GM19023 (cell line): Measurements from ENCODE around the gene TMEM232.
"Not testable (repeated sequence)": the region's sequence is repeated elsewhere in the genome, so short reads cannot be mapped to it uniquely, and the experiment has no call there.

ENCODE experiments used
- ATAC-seq: cut with Tn5 transposase; IDR thresholded peaks from one replicate; pipeline ENCODE4 v1.9.1; 2021; ENCODE audit warnings: mild to moderate bottlenecking, moderate library complexity; ENCODE audit not compliant: unreplicated experiment

TMEM232 gene

DNA sequence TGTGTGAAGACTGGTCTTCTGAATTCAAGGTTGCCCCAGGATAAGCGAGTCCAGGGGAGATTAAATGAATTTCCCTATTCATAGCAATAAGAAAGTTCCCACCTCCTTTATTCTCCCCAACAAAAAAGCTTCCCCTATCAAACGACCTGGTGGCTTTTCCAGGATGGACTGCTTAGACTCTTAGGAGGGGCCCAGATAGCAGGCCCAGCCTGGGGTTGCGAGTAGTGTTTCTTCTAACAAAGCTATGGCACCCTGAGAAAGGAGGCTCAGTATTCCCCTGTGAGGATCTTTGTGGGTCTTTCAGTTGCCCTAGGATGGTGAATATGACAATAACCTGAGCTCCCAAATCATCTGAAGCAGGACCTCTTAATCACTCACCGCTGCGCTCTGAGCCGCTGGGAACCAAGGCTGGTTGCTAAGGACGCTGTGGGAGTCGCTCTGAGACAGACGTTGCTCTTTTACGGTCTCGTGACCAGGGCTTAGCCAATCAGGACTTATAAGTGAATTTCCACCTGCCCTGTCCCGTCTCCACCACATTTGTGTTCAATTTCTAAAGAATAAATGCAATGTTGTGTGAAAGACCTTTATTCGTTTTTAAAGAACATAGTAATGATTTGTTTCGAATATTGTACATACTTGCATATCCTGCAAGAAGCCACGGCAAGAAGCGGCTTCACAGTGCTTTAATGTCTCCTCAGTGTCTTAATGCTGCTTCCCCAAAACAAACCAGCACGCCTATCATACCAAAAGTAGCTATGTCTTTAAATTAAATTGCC lies at the start of gene TMEM232:
TMEM232 (minus strand) TSS at position 423 of the 776 bp plus-strand sequence. CDS start 59,319 bp downstream, outside the sequence.
- ATAC-seq = peak; percentile 100

DNA sequence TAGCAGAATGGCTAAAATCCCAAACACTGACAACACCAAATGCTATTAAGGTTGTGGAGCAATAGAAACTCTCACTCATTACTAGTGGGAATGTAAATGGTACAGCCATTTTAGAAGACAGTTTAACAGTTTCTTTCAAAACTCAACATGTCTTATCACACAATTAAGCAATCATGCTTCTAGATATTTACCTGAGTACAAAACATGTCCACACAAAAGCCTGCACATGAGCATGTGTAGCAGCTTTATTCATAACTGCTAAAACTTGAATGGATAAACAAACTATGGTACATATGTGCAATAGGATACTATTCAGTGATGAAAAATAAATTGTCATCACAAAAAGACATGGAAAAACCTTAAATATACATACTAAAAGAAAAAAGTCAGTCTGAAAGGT lies 43.8 kb upstream of the TMEM232 start:
- ATAC-seq = no peak

- ATAC-seq = no peak
Measured at GRCh38 chr5:110769000-110769681, 42.7 kb upstream of the TMEM232 start.

- no peak for ATAC-seq
Measured at GRCh38 chr5:110768138-110768860, 41.8 kb upstream of the TMEM232 start.

DNA sequence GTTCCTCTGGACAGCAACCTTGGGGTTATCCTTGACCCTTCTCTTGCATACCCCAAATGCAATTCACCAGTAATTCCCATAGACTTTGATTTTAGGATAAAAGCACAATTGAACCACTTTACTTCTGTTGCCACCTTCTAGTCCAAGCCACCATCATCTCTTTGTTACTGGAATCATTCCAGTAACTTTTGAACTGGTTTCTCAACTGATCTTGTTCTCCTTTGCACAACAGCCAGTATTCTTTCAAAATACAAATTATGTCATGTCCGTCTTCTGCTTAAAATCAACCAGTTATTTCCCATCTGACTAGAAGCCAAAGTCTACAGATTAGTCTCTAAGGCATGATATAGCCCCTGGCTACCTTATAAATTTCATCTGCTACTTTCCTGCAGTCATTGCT lies 33.7 kb upstream of the TMEM232 start:
- ATAC-seq = no peak

GRCh38 chr5:110757118-110757729 lies 30.8 kb upstream of the TMEM232 start:
- ATAC-seq = no peak

DNA sequence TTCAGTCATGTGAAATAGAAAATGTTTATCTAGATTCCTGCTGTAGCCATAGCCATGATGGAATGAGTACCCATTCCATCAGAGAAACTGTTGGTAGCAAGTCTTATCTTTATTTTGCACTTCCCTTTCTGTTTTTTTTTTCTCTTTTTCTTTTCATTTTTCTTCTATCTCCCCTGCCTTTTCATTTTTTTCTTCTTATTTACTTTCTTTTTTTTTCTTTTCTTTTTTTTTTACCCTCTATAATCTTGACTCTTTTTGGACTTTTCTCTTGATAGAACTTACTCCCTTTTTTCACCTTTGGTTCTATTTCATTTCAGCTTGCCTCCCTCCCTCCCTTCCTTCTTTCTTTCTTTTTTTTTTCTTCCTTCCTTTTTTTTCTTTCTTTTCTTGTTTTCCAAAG lies 27.7 kb upstream of the TMEM232 start:
- no peak for ATAC-seq

DNA sequence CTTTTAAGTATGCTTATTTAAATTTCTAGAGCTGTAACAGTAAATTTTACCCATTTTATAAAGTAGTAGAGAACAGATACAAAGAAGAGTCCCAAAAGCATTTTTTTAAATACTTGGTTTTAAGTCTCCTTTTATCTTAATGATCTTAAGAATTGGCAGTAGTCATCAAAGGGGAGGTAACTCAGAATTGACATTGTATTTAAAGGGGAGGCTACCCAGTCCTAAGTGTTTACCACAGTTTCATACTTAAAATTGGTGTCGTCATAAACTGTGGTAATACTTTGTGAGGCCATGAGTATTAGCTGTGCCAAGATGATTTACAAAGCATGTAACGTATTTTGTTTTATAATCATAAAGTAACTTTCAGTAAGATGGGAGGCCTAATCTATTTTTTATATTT lies 27.1 kb upstream of the TMEM232 start:
- no peak for ATAC-seq

- ATAC-seq = peak; percentile 16
Measured at GRCh38 chr5:110752953-110753352, 26.5 kb upstream of the TMEM232 start.

GRCh38 chr5:110751902-110752762 lies 25.7 kb upstream of the TMEM232 start:
- ATAC-seq = peak; percentile 98

DNA sequence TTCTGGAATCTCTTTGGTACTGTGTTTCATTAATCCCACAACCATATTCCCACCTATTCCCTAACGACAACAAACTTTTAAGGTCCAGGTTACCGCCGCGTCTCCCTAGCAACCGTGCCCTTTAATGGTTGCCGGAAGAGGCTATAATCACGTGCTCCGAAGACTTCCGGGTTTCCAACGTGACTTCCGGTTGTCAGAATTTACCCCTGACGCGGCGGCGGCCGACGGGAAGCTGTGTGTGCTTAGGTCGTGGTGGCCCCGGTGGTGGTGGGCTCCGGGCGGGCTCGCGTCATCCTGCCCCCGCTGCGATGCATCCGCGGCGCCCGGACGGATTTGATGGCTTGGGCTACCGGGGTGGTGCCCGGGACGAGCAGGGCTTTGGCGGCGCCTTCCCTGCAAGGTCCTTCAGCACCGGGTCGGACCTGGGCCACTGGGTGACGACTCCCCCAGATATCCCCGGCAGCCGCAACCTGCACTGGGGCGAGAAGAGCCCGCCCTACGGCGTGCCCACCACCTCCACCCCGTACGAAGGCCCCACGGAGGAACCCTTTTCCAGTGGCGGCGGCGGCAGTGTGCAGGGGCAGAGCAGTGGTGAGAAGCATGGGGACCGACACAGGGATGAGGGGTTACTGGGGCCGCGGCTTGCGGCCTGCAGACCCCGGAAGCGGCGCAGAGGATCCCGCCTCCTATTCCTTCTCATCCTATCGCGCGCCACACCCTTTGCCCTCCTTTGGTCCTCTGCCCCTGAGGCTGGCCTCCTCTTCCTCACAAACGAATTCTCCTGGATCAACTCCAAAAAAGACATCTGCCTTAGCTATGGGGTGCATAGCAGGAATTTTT lies 12.6 kb upstream of the TMEM232 start, which contains the start of gene SLC25A46:
SLC25A46 (plus strand) TSS at position 196 of the 840 bp plus-strand sequence; CDS start at position 309, 113 bp downstream.
- ATAC-seq = peak; percentile 96

DNA sequence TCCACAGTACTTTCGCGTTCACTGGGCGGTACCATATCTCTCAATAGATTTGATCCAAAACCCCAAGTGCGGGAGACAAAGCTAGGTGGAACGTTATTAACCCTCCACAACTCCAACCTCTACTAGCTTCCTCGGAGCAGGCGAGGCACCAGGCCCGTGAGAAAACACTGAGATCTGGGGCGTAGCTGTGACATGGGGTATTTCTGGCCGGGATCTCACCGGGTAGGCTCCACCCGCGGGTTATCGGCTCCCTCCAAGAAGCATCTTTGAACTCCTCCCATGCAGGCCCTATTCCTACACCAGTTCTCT lies 12.0 kb upstream of the TMEM232 start:
- ATAC-seq = peak; percentile 60

DNA sequence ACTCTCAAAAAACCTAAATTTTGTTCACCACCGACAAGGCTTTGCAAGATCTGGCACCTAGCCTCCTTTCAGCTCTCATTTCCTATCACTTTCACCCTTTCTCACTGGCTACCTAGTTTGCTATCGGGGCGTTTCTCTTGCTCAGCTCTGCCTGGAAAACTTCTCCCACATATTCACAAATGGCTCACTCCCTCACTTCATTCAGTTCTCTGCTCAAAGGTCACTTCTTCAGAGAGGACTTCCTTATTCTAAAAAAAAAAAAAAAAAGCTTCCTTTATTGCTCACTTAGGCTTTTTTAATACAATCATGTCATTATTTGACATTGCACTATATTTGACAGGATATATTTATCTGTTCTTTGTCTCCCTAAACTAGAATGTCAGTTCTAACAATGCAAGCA lies 10.3 kb upstream of the TMEM232 start:
- ATAC-seq = no peak

GRCh38 chr5:110735556-110735955 lies 9.1 kb upstream of the TMEM232 start:
- ATAC-seq = no peak

- no peak for ATAC-seq
Measured at GRCh38 chr5:110734101-110734500, 7.6 kb upstream of the TMEM232 start.

DNA sequence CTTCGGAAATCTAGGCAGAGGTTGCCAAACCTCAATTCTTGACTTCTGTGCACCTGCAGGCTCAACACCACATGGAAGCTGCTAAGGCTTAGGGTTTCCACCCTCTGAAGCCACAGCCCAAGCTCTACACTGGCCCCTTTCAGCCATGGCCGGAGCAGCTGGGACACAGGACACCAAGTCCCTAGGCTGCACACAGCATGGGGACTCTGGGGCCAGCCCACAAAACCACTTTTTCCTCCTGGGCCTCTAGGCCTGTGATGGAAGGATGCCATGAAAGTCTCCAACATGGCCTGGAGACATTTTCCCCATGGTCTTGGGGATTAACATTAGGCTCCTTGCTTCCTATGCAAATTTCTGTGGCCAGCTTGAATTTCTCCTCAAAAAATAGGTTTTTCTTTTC lies 5.0 kb upstream of the TMEM232 start:
- not testable (repeated sequence) for ATAC-seq

DNA sequence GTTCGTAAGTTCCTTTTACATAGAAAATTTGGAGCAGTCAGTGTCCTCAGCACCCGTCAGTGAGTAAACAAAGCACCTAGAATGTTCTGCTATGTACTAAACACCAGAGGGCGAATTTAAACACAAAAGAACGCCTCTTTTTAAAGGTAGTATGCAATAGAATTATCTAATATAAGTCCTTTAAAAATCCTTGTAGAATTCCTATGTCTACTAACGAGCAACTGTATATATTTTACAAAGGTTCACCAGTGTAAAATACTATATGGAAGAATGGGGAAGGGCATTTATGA lies 499 bp upstream of the TMEM232 start:
- ATAC-seq = peak; percentile 44

GRCh38 chr5:110718311-110718710 lies 8.2 kb downstream of the TMEM232 start:
- ATAC-seq = no peak
